ENCODE results near the gene ARID2. TPM values are rescaled to one million over a fixed set of nuclear protein-coding genes. Genes with fewer than 3 reads are reported as not detected.

ARID2 gene
- total RNA-seq, 1 donor from 2014 or later, result 25.1 TPM

GRCh38 chr12:45773747-45774146, 44.2 kb downstream of the ARID2 start:
- Mint-ChIP-seq H3K9me3 (ENCODE audit: low read depth) (peaks cover 7% of the 10 kb centered on the region), H3K36me3 (ENCODE audit: low read depth) (peaks cover 6% of the 10 kb centered on the region), H3K27ac (ENCODE audit: unreplicated experiment) (peak overlapping the region; percentile 17), H3K27me3 (ENCODE audit: low read depth) (no peaks in the 10 kb centered on the region), H3K4me3 (ENCODE audit: unreplicated experiment) (no peak overlapping the region), H3K4me1 (ENCODE audit: low read depth) (peaks cover 37% of the 10 kb centered on the region)
- TF ChIP-seq, protein P1, sequence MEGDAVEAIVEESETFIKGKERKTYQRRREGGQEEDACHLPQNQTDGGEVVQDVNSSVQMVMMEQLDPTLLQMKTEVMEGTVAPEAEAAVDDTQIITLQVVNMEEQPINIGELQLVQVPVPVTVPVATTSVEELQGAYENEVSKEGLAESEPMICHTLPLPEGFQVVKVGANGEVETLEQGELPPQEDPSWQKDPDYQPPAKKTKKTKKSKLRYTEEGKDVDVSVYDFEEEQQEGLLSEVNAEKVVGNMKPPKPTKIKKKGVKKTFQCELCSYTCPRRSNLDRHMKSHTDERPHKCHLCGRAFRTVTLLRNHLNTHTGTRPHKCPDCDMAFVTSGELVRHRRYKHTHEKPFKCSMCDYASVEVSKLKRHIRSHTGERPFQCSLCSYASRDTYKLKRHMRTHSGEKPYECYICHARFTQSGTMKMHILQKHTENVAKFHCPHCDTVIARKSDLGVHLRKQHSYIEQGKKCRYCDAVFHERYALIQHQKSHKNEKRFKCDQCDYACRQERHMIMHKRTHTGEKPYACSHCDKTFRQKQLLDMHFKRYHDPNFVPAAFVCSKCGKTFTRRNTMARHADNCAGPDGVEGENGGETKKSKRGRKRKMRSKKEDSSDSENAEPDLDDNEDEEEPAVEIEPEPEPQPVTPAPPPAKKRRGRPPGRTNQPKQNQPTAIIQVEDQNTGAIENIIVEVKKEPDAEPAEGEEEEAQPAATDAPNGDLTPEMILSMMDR (IDR thresholded peaks at IDR 0.05), result no peak
- DNase-seq (ENCODE audit: low spot score), result no peak

GRCh38 chr12:45774508-45775162, 45.1 kb downstream of the ARID2 start:
- TF ChIP-seq, protein P1 (IDR thresholded peaks at IDR 0.05), result no peak
- peaks cover 37% of the 10 kb centered on the region for H3K4me1 Mint-ChIP-seq (ENCODE audit: low read depth)
- H3K27ac Mint-ChIP-seq (ENCODE audit: unreplicated experiment), result peak overlapping the region; percentile 18
- DNase-seq (ENCODE audit: low spot score), result no peak
- H3K4me3 Mint-ChIP-seq (ENCODE audit: unreplicated experiment), result no peak overlapping the region
- H3K36me3 Mint-ChIP-seq (ENCODE audit: low read depth), result peaks cover under 1% of the 10 kb centered on the region
- H3K9me3 Mint-ChIP-seq (ENCODE audit: low read depth), result peaks cover 1% of the 10 kb centered on the region
- H3K27me3 Mint-ChIP-seq (ENCODE audit: low read depth), result no peaks in the 10 kb centered on the region

- H3K27me3 Mint-ChIP-seq (ENCODE audit: low read depth), result no peaks in the 10 kb centered on the region
- no peaks in the 10 kb centered on the region for H3K9me3 Mint-ChIP-seq (ENCODE audit: low read depth)
- no peak for DNase-seq (ENCODE audit: low spot score)
- TF ChIP-seq, protein P1 (IDR thresholded peaks at IDR 0.05), result no peak
- H3K4me3 Mint-ChIP-seq (ENCODE audit: unreplicated experiment), result no peak overlapping the region
- H3K4me1 Mint-ChIP-seq (ENCODE audit: low read depth), result peaks cover 37% of the 10 kb centered on the region
- peak overlapping the region; percentile 18 for H3K27ac Mint-ChIP-seq (ENCODE audit: unreplicated experiment)
- H3K36me3 Mint-ChIP-seq (ENCODE audit: low read depth), result no peaks in the 10 kb centered on the region
Observed at GRCh38 chr12:45775465-45775864, 46.0 kb downstream of the ARID2 start.

DNA sequence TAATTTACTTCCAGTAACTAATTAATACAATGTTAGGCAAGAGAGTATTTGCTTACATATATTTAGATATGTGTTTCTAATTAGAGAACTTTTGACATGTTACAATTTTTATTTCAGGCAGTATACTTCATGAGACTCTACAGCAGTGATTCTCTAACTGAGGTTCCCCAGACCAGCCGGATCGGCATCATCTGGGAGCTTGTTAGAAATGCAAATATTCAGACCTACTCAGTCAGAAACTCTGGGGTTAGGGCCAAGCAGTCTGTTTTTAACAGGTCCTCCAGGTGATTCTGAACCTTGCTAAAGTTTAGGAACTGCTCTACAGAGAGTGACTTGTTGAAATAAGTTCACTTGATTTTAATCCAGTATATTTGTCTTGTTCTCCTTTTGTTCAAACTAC, 46.5 kb downstream of the ARID2 start:
- no peak for DNase-seq (ENCODE audit: low spot score)
- Mint-ChIP-seq H3K27ac (ENCODE audit: unreplicated experiment) (peak overlapping the region; percentile 59), H3K27me3 (ENCODE audit: low read depth) (no peaks in the 10 kb centered on the region), H3K36me3 (ENCODE audit: low read depth) (no peaks in the 10 kb centered on the region), H3K4me1 (ENCODE audit: low read depth) (peaks cover 37% of the 10 kb centered on the region), H3K4me3 (ENCODE audit: unreplicated experiment) (no peak overlapping the region), H3K9me3 (ENCODE audit: low read depth) (no peaks in the 10 kb centered on the region)
- TF ChIP-seq, protein P1 (IDR thresholded peaks at IDR 0.05), result no peak

DNA sequence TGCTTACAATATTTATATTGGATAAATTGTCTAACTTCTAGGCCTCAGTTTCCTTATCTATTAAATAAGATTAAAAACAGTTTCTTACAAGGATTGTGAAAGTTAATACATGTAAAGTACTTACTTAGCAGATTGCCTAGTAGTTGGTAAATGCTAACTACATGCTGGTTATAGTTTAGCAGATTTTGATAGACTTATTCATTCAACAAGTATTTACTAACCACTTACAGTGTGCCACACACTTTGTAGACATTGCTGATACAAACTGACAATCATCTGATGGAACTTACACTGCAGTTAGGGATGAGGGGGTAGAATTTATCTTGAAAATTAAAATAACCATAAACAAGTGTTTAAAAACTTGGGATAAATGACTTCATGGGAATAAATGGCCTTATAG, 50.4 kb downstream of the ARID2 start:
- DNase-seq (ENCODE audit: low spot score), result no peak
- no peaks in the 10 kb centered on the region for H3K27me3 Mint-ChIP-seq (ENCODE audit: low read depth)
- H3K27ac Mint-ChIP-seq (ENCODE audit: unreplicated experiment), result no peak overlapping the region
- H3K4me1 Mint-ChIP-seq (ENCODE audit: low read depth), result peaks cover 16% of the 10 kb centered on the region
- TF ChIP-seq, protein P1 (IDR thresholded peaks at IDR 0.05), result no peak
- no peaks in the 10 kb centered on the region for H3K36me3 Mint-ChIP-seq (ENCODE audit: low read depth)
- no peak overlapping the region for H3K4me3 Mint-ChIP-seq (ENCODE audit: unreplicated experiment)
- H3K9me3 Mint-ChIP-seq (ENCODE audit: low read depth), result no peaks in the 10 kb centered on the region

Data from chondrocyte (in vitro differentiated cells).